Measurements from ENCODE around the gene PSENEN.

Gene PSENEN

DNA sequence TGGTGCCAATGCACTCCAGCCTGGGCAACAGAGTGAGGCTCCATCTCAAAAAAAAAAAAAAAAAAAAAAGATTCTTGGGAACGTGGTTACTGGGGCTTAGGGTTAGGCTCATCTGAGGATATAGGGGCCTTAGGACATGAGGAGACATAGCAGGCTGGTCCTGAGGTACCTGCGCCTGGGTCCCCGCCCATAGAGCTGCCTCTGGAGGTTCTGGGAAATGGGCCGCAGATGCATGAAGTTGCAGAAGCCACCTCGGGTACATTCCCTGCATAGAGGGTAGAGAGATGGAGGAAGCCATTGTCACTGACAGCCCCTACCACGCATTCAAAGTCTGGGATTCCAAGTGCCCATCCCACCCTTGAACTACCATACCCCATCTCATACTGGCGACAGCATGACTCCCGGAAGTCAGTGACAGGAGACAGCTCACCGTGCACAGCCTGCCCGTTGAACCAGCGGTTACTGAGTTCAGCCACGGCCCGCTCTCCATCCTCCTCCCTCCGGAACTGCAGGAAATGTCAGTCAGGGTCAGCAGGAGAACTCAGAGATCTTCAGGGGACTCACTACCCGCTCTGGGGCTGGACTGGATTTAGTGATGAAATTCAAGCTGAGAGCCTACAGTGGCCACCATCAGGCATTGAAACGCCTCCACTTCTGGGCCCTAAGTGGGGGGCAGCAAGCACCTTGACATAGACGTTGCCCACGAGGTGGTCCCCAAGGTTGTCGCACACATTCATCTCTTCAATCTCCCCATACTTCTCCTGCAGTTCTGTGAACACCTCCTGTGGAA, 1.6 kb upstream of the PSENEN start:
- Histone ChIP-seq H3K36me3 (ENCODE audit: control insufficient read depth in 2 of 2, insufficient read depth in 1 of 2, low read length in 2 of 2) (peaks cover 21 to 42% of the 10 kb centered on the region in 2 experiments), H3K4me1 (ENCODE audit: control insufficient read depth, insufficient read depth, low read length) (peaks cover 33% of the 10 kb centered on the region), H3K27ac (ENCODE audit: extremely low read depth, low read depth, low read length) (no peak overlapping the region), H3K9me3 (ENCODE audit: control insufficient read depth, insufficient read depth, low read depth, low read length) (no peaks in the 10 kb centered on the region; the same call in none of the 2 replicates), H3K4me3 (ENCODE audit: low read depth, low read length) (no peak overlapping the region)
- TF ChIP-seq, protein P1, sequence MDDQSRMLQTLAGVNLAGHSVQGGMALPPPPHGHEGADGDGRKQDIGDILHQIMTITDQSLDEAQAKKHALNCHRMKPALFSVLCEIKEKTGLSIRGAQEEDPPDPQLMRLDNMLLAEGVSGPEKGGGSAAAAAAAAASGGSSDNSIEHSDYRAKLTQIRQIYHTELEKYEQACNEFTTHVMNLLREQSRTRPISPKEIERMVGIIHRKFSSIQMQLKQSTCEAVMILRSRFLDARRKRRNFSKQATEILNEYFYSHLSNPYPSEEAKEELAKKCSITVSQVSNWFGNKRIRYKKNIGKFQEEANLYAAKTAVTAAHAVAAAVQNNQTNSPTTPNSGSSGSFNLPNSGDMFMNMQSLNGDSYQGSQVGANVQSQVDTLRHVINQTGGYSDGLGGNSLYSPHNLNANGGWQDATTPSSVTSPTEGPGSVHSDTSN (CRISPR knock-in tag; IDR thresholded peaks at IDR 0.05): 0 out of 2 replicates have a peak, but pooled peaks have one; percentile 33
- no peak for TF ChIP-seq ZNF670 (tag by site-specific recombination; IDR thresholded peaks at IDR 0.05; ENCODE audit: low read depth)
- TF ChIP-seq REPIN1 (tag by site-specific recombination; IDR thresholded peaks at IDR 0.05; ENCODE audit: low read depth): no peak
- no peak for TF ChIP-seq ZNF610 (tag by site-specific recombination; IDR thresholded peaks at IDR 0.05; ENCODE audit: borderline replicate concordance)
- ChIA-PET POLR2A (interaction anchor here (0.6 to 2.9 kb wide), 8 partner anchors 13 to 124 kb away, joined by 3 to 34 read pairs (median 6); partner anchors contain the start of genes APLP1 and PROSER3), CTCF (interaction anchor here (0.5 to 4.9 kb wide), 7 partner anchors 19 to 411 kb away, joined by 3 to 37 read pairs (median 3); partner anchors contain the start of gene COX6B1)

DNA sequence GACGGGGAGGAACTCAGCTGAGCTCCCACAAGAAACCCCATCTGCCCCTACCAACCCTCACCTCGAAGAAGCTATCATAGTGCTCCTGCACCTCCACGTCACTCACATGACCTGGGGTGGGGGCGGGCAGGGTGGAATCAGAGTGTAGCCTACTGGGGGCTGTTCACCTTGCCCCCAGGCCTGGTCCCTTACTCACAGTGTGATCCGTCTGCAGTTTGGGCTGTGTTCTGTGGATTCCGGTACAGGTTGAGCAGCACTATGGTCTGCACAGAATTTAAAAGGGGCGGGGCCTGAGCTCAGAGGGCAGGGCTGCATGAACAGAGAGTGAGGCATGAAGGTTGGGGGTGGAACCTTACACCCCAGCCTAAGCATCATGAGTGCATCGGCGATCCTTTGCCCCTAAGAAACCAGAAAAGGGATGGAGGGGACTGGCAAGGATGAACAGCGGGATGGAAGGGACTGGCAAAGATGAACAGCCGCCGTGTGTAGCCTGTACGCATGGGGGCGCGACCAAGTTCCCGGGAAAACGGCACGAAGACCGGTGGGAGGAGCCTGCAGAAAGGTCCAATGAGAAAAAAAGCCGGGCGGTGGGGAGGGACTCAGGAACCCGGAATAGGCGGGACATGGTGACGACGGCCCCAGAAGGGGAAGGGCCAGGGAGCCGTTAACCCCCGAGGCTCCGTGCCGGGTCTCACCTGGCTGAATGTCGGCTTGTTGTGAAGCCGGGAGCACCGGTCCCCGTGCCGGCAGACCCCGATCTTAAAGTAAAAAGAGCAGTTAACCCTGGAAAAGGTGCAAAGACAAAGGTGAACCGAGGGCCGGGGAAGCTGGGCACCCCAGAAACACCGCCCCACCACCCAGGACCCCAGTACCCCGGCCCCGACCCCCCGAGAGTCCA, 772 bp upstream of the PSENEN start:
- CTCF ChIA-PET: interaction anchor here (0.5 to 4.9 kb wide), 15 partner anchors 8 to 234 kb away, joined by 3 to 37 read pairs (median 4); partner anchors contain the start of gene COX6B1
- Histone ChIP-seq H3K36me3 (ENCODE audit: control insufficient read depth in 2 of 2, insufficient read depth in 1 of 2, low read length in 2 of 2) (peaks cover 13 to 38% of the 10 kb centered on the region in 2 experiments), H3K4me1 (ENCODE audit: control insufficient read depth, insufficient read depth, low read length) (peaks cover 40% of the 10 kb centered on the region), H3K4me3 (ENCODE audit: low read depth, low read length) (peak overlapping the region; percentile 65), H3K27ac (ENCODE audit: extremely low read depth, low read depth, low read length) (peak overlapping the region; percentile 95), H3K9me3 (ENCODE audit: control insufficient read depth, insufficient read depth, low read depth, low read length) (no peaks in the 10 kb centered on the region; the same call in none of the 2 replicates)
- POLR2A ChIA-PET: interaction anchor here (0.6 to 2.9 kb wide), 33 partner anchors 7 to 317 kb away, joined by 3 to 34 read pairs (median 5); partner anchors contain the start of genes ALKBH6, APLP1, COX6B1 and HAUS5
- TF ChIP-seq ZNF549 (tag by site-specific recombination; IDR thresholded peaks at IDR 0.05): no peak
- peak; percentile 94 for TF ChIP-seq KLF10 (tag by site-specific recombination; IDR thresholded peaks at IDR 0.05)
- no peak for TF ChIP-seq ZNF626 (tag by site-specific recombination; IDR thresholded peaks at IDR 0.05)
- TF ChIP-seq, protein P2, sequence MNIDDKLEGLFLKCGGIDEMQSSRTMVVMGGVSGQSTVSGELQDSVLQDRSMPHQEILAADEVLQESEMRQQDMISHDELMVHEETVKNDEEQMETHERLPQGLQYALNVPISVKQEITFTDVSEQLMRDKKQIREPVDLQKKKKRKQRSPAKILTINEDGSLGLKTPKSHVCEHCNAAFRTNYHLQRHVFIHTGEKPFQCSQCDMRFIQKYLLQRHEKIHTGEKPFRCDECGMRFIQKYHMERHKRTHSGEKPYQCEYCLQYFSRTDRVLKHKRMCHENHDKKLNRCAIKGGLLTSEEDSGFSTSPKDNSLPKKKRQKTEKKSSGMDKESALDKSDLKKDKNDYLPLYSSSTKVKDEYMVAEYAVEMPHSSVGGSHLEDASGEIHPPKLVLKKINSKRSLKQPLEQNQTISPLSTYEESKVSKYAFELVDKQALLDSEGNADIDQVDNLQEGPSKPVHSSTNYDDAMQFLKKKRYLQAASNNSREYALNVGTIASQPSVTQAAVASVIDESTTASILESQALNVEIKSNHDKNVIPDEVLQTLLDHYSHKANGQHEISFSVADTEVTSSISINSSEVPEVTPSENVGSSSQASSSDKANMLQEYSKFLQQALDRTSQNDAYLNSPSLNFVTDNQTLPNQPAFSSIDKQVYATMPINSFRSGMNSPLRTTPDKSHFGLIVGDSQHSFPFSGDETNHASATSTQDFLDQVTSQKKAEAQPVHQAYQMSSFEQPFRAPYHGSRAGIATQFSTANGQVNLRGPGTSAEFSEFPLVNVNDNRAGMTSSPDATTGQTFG (tag by site-specific recombination; IDR thresholded peaks at IDR 0.05; ENCODE audit: borderline replicate concordance): no peak
- no peak for TF ChIP-seq GLI2 (tag by site-specific recombination; IDR thresholded peaks at IDR 0.05; ENCODE audit: borderline replicate concordance, low read depth)
- no peak for TF ChIP-seq ZNF157 (tag by site-specific recombination; IDR thresholded peaks at IDR 0.05)
- TF ChIP-seq ZNF239 (tag by site-specific recombination; IDR thresholded peaks at IDR 0.05): no peak
- TF ChIP-seq, protein P3, sequence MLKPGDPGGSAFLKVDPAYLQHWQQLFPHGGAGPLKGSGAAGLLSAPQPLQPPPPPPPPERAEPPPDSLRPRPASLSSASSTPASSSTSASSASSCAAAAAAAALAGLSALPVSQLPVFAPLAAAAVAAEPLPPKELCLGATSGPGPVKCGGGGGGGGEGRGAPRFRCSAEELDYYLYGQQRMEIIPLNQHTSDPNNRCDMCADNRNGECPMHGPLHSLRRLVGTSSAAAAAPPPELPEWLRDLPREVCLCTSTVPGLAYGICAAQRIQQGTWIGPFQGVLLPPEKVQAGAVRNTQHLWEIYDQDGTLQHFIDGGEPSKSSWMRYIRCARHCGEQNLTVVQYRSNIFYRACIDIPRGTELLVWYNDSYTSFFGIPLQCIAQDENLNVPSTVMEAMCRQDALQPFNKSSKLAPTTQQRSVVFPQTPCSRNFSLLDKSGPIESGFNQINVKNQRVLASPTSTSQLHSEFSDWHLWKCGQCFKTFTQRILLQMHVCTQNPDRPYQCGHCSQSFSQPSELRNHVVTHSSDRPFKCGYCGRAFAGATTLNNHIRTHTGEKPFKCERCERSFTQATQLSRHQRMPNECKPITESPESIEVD (tag by site-specific recombination; IDR thresholded peaks at IDR 0.05): no peak
- TF ChIP-seq, protein P4, sequence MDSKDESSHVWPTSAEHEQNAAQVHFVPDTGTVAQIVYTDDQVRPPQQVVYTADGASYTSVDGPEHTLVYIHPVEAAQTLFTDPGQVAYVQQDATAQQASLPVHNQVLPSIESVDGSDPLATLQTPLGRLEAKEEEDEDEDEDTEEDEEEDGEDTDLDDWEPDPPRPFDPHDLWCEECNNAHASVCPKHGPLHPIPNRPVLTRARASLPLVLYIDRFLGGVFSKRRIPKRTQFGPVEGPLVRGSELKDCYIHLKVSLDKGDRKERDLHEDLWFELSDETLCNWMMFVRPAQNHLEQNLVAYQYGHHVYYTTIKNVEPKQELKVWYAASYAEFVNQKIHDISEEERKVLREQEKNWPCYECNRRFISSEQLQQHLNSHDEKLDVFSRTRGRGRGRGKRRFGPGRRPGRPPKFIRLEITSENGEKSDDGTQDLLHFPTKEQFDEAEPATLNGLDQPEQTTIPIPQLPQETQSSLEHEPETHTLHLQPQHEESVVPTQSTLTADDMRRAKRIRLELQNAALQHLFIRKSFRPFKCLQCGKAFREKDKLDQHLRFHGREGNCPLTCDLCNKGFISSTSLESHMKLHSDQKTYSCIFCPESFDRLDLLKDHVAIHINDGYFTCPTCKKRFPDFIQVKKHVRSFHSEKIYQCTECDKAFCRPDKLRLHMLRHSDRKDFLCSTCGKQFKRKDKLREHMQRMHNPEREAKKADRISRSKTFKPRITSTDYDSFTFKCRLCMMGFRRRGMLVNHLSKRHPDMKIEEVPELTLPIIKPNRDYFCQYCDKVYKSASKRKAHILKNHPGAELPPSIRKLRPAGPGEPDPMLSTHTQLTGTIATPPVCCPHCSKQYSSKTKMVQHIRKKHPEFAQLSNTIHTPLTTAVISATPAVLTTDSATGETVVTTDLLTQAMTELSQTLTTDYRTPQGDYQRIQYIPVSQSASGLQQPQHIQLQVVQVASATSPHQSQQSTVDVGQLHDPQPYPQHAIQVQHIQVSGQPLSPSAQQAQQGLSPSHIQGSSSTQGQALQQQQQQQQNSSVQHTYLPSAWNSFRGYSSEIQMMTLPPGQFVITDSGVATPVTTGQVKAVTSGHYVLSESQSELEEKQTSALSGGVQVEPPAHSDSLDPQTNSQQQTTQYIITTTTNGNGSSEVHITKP (tag by site-specific recombination; IDR thresholded peaks at IDR 0.05): peak; percentile 95
- peak; percentile 67 for TF ChIP-seq KLF8 (tag by site-specific recombination; IDR thresholded peaks at IDR 0.05)
- TF ChIP-seq ZNF623 (tag by site-specific recombination; IDR thresholded peaks at IDR 0.05): no peak
- TF ChIP-seq ZNF169 (tag by site-specific recombination; IDR thresholded peaks at IDR 0.05): no peak
- TF ChIP-seq ZNF837 (tag by site-specific recombination; IDR thresholded peaks at IDR 0.05): no peak
- no peak for TF ChIP-seq ZFHX2 (tag by site-specific recombination; conservative IDR thresholded peaks at IDR 0.05)
- no peak for TF ChIP-seq YY2 (tag by site-specific recombination; IDR thresholded peaks at IDR 0.05)
- TF ChIP-seq, protein P5, sequence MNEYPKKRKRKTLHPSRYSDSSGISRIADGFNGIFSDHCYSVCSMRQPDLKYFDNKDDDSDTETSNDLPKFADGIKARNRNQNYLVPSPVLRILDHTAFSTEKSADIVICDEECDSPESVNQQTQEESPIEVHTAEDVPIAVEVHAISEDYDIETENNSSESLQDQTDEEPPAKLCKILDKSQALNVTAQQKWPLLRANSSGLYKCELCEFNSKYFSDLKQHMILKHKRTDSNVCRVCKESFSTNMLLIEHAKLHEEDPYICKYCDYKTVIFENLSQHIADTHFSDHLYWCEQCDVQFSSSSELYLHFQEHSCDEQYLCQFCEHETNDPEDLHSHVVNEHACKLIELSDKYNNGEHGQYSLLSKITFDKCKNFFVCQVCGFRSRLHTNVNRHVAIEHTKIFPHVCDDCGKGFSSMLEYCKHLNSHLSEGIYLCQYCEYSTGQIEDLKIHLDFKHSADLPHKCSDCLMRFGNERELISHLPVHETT (tag by site-specific recombination; IDR thresholded peaks at IDR 0.05): peak; percentile 70
